IgD-negative memory B cell (primary cell): Measurements from ENCODE around the gene KRTAP5-2. TPM values are rescaled to one million over a fixed set of nuclear protein-coding genes. Genes with fewer than 3 reads are reported as not detected.
"Not testable (repeated sequence)": the region's sequence is repeated elsewhere in the genome, so short reads cannot be mapped to it uniquely, and the experiment has no call there.

Experiments used
- H3K27ac Mint-ChIP-seq, 3 donors: one replicate each; pipeline ENCODE4 v1.8.0; 2020 to 2022; ENCODE audit warnings: mild to moderate bottlenecking in 3 of 3, mixed read lengths in 3 of 3, moderate library complexity in 1 of 3
- H3K27me3 Mint-ChIP-seq: one replicate; pipeline ENCODE4 v1.8.0; 2021; ENCODE audit warnings: mixed read lengths
- H3K36me3 Mint-ChIP-seq: one replicate; pipeline ENCODE4 v1.8.0; 2020; ENCODE audit warnings: mild to moderate bottlenecking, mixed read lengths
- H3K4me1 Mint-ChIP-seq, 3 donors: one replicate each; pipeline ENCODE4 v1.8.0; 2020 to 2022; ENCODE audit warnings: mixed read lengths in 3 of 3, mild to moderate bottlenecking in 1 of 3
- H3K4me3 Mint-ChIP-seq, 4 donors: one replicate each; pipeline ENCODE4 v1.8.0; 2020 to 2022; ENCODE audit warnings: mild to moderate bottlenecking in 4 of 4, mixed read lengths in 4 of 4, moderate library complexity in 3 of 4
- H3K9me3 Mint-ChIP-seq, 3 donors: one replicate each; pipeline ENCODE4 v1.8.0; 2020 to 2021; ENCODE audit warnings: mixed read lengths in 3 of 3, mild to moderate bottlenecking in 1 of 3
- polyA plus RNA-seq: library from polyadenylated mRNA; unstranded; fragments of 300-500 nt; fragmentation: Illumina TruSeq; gene quantifications from one replicate; pipeline ENCODE4 v1.2.3, GENCODE V29; 2021

Gene KRTAP5-2
- polyA plus RNA-seq, 1 donor from 2014 or later = not detected

DNA sequence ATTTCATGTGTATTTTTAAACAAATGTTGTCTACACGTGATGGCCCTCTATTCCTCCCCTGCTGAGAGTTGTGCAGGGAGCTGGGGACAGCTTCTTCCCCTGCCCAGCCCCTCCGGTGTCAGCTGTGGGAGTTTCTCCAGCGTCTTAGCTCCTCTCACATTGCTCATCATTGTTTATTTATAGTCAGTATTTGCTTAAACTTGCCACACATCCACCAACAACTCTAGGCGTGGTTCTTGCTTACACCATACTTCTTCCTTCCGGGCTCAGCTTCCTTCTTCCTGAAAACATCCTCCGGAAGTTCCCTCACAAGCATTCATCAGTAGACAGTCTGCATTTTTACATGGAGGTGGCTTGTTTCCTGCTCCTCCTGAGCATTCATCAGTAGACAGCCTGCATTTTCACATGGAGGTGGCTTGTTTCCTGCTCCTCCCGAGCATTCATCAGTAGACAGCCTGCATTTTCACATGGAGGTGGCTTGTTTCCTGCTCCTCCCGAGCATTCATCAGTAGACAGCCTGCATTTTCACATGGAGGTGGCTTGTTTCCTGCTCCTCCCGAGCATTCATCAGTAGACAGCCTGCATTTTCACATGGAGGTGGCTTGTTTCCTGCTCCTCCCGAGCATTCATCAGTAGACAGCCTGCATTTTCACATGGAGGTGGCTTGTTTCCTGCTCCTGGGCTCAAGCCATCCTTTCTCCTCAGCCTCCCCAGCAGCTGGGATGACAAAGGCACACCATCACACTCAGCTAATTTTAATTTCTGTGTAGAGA is 8.7 kb downstream of the KRTAP5-2 start:
- peak overlapping the region; percentile 62 to 91 (median 82) for H3K4me3 Mint-ChIP-seq
- not testable (repeated sequence) for H3K36me3 Mint-ChIP-seq, H3K27me3 Mint-ChIP-seq, H3K9me3 Mint-ChIP-seq
- H3K27ac Mint-ChIP-seq = peak overlapping the region; percentile 77 to 97 (median 79)
- H3K4me1 Mint-ChIP-seq = peaks cover 11 to 30% (median 30%) of the 10 kb centered on the region in 3 donors

DNA sequence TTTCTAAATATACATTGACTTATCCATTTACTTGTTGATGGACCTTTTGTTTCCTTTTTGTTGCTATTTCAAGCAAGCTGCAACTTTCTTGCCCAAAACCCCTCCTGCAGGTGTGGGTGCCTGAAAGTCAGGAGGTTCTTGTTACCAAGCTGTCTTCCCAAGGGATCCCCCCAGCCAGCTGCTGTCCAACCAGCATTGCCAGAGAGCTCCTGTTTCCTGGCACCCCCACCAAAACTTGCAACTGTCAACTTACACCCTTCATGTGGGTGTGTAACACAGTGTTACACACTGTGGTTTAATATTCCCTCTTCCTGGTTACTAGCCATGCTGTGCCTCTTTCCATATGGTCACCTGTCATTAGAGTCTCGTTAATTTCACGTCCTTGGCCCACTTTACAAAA is 11.4 kb downstream of the KRTAP5-2 start:
- H3K27me3 Mint-ChIP-seq = peaks cover 17% of the 10 kb centered on the region
- peaks cover 0 to 5% (median 0%) of the 10 kb centered on the region in 3 donors for H3K9me3 Mint-ChIP-seq
- H3K4me1 Mint-ChIP-seq = peaks cover 11 to 33% (median 32%) of the 10 kb centered on the region in 3 donors
- H3K27ac Mint-ChIP-seq = peak overlapping the region in 2 of 3 donors; percentile 53 to 65
- peak overlapping the region in 2 of 4 donors; percentile 55 to 72 for H3K4me3 Mint-ChIP-seq
- no peaks in the 10 kb centered on the region for H3K36me3 Mint-ChIP-seq

DNA sequence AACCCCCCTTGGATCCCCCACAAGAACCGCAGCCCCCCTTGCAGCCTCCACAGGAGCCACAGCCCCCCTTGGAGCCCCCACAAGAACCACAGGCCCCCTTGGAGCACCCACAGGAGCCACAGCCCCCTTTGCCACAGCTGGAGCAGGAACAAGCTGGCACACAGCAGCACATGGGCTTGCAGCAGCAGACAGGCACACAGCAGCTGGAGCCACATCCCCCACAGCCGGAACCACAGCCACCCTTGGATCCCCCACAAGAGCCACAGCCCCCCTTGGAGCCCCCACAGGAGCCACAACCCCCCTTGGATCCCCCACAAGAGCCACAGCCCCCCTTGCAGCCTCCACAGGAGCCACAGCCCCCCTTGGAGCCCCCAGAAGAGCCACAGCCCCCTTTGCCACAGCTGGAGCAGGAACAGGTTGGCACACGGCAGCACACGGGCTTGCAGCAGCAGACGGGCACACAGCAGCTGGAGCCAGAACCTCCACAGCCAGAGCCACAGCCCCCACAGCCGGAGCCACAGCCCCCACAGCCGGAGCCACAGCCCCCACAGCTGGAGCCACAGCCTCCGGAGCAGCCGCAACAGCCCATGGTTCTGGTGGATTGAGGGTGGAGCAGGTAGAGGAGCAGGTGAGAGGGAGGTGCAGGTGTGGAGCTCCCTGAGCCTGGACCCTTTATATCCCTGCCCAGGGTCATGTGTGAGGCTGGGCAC is 13.3 kb downstream of the KRTAP5-2 start, which contains the start of gene KRTAP5-1:
Gene KRTAP5-1 (minus strand): TSS at position 623 of the 710 bp plus-strand sequence. CDS start 34 bp downstream, at position 589.
- H3K4me1 Mint-ChIP-seq = peaks cover 11 to 32% (median 32%) of the 10 kb centered on the region in 3 donors
- not testable (repeated sequence) for H3K36me3 Mint-ChIP-seq, H3K9me3 Mint-ChIP-seq
- peak within 1 kb of the TSS in 2 of 3 donors; percentile 39 to 44 for H3K27ac Mint-ChIP-seq
- peaks cover 14% of the 10 kb centered on the region for H3K27me3 Mint-ChIP-seq
- peak within 1 kb of the TSS in 2 of 4 donors; percentile 32 to 80 for H3K4me3 Mint-ChIP-seq

DNA sequence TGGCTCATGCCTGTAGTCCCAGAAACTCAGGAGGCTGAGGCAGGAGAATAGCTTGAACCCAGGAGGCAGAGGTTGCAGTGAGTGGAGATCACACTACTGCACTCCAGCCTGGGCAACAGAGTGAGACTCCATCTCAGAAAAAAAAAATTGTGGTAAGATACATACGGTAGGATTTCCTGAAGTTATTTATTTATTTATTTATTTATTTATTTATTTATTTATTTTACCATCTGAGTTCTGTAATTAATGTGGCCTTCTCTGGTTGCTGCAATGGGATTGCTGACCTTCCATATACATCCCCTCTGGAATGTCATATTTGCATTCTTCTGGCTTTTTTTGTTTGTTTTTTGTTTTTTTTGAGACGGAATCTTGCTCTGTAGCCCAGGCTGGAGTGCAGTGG is 15.2 kb downstream of the KRTAP5-2 start:
- not testable (repeated sequence) for H3K27me3 Mint-ChIP-seq, H3K4me3 Mint-ChIP-seq, H3K36me3 Mint-ChIP-seq, H3K27ac Mint-ChIP-seq, H3K9me3 Mint-ChIP-seq
- H3K4me1 Mint-ChIP-seq = peaks cover 4 to 23% (median 19%) of the 10 kb centered on the region in 3 donors

DNA sequence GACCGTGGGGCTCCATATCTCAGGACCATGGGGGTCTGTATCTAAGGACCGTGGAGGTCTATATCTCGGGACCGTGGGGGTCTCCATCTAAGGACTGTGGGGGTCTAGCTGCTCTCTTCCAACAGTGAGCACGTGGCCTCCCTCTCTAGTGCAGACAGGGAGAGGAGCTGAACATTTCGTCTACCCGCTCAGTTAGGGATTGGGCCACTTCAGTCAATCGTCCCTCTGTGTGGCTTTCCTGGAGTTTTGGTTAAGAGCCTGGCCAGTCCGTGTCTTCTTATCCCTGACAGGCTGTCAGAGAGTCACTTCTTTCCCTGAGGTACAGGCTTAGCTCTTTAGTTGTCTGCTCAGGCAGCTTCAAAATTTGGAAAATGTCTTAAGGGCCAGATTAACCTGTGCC is 16.1 kb downstream of the KRTAP5-2 start:
- Mint-ChIP-seq H3K27me3 (peaks cover 9% of the 10 kb centered on the region), H3K4me3 (no peak overlapping the region), H3K36me3 (peaks cover 9% of the 10 kb centered on the region), H3K4me1 (peaks cover 4 to 20% (median 17%) of the 10 kb centered on the region in 3 donors), H3K27ac (no peak overlapping the region), H3K9me3 (peaks cover 4 to 6% (median 5%) of the 10 kb centered on the region in 3 donors)

DNA sequence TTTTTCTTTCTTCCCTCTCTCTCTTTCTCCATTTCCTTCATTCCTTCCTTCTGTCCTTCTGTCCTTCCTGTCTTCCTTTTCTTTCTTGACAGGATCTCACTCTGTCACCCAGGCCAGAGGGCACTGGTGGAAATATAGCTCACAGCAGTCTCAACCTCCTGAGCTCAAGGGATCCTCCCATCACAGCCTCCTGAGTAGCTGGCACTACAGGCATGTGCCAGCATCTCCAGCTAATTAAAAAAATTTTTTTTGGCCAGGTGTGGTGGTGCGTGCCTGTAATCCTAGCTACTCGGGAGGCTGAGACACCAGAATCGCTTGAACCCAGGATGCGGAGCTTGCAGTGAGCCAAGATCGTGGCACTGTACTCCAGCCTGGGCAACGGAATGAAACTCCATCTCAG is 21.3 kb downstream of the KRTAP5-2 start:
- H3K36me3 Mint-ChIP-seq = peaks cover 9% of the 10 kb centered on the region

DNA sequence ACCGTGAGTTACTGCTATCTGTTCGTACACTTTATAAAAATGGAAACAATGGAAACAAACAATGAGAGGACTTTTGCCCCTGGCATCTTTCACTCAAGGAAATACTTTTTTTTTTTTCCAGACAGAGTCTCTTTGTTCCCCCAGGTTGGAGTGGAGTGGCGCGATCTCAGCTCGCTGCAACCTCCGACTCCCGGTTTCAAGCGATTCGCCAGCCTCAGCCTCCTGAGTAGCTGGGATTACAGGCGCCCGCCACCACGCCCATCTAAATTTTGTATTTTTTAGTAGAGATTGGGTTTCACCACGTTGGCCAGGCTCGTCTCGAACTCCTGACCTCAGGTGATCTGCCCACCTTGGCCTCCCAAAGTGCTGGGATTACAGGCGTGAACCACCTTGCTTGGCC is 22.3 kb downstream of the KRTAP5-2 start:
- H3K9me3 Mint-ChIP-seq, H3K27me3 Mint-ChIP-seq, H3K4me1 Mint-ChIP-seq, H3K36me3 Mint-ChIP-seq: not testable (repeated sequence)
- H3K4me3 Mint-ChIP-seq = peak overlapping the region in 3 of 4 donors; percentile 67 to 99 (median 82)
- peak overlapping the region in 1 of 3 donors; percentile 88 for H3K27ac Mint-ChIP-seq

More for the DNA sequence above, 21.3 kb downstream of the KRTAP5-2 start:
- H3K4me3 Mint-ChIP-seq = peak overlapping the region in 2 of 4 donors; percentile 7 to 17
- H3K9me3 Mint-ChIP-seq = peaks cover 4 to 5% (median 4%) of the 10 kb centered on the region in 3 donors
- peaks cover 2% of the 10 kb centered on the region for H3K27me3 Mint-ChIP-seq
- H3K4me1 Mint-ChIP-seq = peaks cover 0 to 4% (median 2%) of the 10 kb centered on the region in 3 donors
- no peak overlapping the region for H3K27ac Mint-ChIP-seq

DNA sequence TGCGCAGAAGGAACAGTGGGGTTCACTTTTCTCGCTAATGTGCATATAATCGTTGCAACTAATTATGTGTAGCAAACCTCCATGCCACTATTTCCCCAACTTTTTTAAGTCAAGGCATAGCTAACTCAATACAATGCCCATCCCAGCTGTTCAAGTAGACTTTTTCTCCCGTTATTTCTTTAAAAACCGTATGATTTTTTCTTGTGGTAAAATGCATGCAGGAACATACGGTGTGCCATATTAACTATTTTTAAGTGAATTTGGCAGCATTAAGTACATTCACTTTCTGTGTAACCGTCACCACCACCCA is 23.2 kb downstream of the KRTAP5-2 start:
- peaks cover 4 to 5% (median 4%) of the 10 kb centered on the region in 3 donors for H3K9me3 Mint-ChIP-seq
- H3K4me3 Mint-ChIP-seq = peak overlapping the region; percentile 52 to 99 (median 64)
- peaks cover 5% of the 10 kb centered on the region for H3K27me3 Mint-ChIP-seq
- peak overlapping the region in 1 of 3 donors; percentile 88 for H3K27ac Mint-ChIP-seq
- peaks cover 9% of the 10 kb centered on the region for H3K36me3 Mint-ChIP-seq
- peaks cover 0 to 2% (median 1%) of the 10 kb centered on the region in 3 donors for H3K4me1 Mint-ChIP-seq

DNA sequence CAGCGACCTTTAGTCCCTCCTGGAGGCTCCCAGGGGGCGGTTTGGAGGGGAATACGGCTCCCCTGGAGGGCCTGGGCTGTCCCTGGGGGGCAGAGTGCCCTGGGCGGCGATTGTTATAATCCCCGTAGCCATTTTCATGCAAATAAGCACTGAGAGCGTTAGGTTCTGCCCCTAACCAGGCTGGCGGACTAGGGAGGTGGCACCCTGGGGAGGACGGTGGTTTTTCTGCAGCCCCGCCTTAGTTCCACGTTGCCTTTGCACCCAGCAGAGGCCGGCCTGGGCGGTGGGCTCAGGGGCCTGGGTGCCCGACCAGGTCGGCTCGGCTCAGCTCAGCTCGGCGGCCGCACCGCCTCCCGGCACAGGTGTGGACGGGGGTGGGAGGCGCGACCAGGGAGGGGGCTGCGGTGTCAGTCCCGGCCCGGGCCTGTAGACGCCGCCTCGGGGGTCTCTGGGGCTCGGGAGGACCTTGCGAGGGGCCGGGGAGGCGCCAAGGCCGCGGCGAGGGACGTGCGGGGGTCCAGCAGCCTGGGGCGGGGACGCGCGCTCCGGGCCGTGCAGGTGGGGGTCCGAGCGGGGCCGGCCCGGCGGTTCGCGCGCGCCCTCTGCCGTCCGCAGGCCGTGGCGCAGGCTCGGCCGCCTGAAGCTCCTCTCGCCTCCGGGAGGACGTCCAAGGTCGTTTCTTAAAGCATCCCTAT is 23.7 kb downstream of the KRTAP5-2 start:
- H3K27ac Mint-ChIP-seq = peak overlapping the region; percentile 92 to 100 (median 97)
- peaks cover 5% of the 10 kb centered on the region for H3K27me3 Mint-ChIP-seq
- H3K4me1 Mint-ChIP-seq = peaks cover 0 to 5% (median 1%) of the 10 kb centered on the region in 3 donors
- peaks cover 4 to 5% (median 4%) of the 10 kb centered on the region in 3 donors for H3K9me3 Mint-ChIP-seq
- peaks cover 9% of the 10 kb centered on the region for H3K36me3 Mint-ChIP-seq
- H3K4me3 Mint-ChIP-seq = peak overlapping the region; percentile 85 to 99 (median 95)

DNA sequence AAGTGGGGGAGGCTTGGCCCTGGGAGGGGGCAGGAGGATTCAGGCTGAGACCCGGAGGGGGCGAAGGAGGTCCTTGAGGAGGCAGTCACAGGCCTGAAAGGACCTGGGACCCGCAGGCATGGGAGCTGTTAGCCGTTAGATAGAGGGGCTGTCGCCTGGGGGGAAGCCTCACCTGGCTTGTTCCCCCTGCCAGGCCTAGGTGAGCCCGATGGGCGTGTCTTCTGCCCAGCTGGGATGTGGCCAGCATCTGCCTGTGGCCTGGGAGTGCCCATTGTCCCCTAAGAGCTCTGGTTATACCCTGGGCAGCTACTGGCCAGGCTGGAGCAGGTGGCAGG is 24.2 kb downstream of the KRTAP5-2 start:
- Mint-ChIP-seq H3K36me3 (peaks cover 5% of the 10 kb centered on the region), H3K9me3 (peaks cover 4 to 5% (median 4%) of the 10 kb centered on the region in 3 donors), H3K4me3 (peak overlapping the region; percentile 85 to 99 (median 95)), H3K27me3 (peaks cover 10% of the 10 kb centered on the region), H3K27ac (peak overlapping the region; percentile 92 to 100 (median 97)), H3K4me1 (peaks cover 0 to 8% (median 1%) of the 10 kb centered on the region in 3 donors)

DNA sequence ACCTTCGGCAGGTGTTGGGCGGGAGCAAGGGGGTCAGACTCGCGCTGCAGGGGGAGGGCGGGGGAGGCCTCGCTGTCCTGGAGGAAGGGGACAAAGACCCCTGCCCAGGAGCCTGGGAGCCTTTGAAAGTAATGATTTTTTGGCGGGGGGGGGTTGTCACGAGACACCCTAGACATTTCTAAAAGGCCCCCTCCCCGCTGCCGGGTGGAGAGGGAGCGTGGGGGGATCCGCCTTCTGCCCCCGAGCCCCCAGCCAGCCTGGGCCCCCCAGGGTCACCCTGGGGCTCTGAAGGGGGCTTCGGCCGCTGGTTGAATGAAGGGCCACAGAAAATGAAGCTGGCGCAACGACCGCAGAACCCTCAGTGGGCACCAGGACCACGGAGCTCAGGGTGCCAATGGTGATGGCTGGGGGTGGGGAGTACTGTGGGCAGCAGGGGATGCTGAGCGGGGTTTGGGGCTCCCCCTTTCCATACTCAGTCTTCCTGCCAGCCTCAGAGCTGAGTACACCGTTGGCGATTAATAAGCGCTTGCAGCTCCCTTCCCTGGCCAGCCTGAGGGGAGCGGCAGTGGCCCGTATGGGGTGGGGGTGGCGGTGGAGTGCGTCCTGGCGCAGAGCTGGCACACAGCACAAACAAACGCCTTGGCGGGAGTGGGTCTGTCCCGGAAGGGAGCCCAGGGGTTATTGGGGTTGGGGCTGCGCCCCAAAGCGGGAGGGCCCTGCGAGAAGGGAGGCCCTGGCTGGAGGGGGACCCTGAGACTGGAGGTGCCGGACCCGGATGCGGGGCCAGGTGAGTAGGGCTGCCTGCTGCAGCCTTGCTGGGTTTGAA is 24.8 kb downstream of the KRTAP5-2 start:
- peaks cover 0 to 8% (median 1%) of the 10 kb centered on the region in 3 donors for H3K4me1 Mint-ChIP-seq
- peaks cover 2% of the 10 kb centered on the region for H3K36me3 Mint-ChIP-seq
- peaks cover 10% of the 10 kb centered on the region for H3K27me3 Mint-ChIP-seq
- peak overlapping the region; percentile 85 to 99 (median 95) for H3K4me3 Mint-ChIP-seq
- H3K27ac Mint-ChIP-seq = peak overlapping the region; percentile 92 to 100 (median 97)
- peaks cover 2 to 3% (median 2%) of the 10 kb centered on the region in 3 donors for H3K9me3 Mint-ChIP-seq

DNA sequence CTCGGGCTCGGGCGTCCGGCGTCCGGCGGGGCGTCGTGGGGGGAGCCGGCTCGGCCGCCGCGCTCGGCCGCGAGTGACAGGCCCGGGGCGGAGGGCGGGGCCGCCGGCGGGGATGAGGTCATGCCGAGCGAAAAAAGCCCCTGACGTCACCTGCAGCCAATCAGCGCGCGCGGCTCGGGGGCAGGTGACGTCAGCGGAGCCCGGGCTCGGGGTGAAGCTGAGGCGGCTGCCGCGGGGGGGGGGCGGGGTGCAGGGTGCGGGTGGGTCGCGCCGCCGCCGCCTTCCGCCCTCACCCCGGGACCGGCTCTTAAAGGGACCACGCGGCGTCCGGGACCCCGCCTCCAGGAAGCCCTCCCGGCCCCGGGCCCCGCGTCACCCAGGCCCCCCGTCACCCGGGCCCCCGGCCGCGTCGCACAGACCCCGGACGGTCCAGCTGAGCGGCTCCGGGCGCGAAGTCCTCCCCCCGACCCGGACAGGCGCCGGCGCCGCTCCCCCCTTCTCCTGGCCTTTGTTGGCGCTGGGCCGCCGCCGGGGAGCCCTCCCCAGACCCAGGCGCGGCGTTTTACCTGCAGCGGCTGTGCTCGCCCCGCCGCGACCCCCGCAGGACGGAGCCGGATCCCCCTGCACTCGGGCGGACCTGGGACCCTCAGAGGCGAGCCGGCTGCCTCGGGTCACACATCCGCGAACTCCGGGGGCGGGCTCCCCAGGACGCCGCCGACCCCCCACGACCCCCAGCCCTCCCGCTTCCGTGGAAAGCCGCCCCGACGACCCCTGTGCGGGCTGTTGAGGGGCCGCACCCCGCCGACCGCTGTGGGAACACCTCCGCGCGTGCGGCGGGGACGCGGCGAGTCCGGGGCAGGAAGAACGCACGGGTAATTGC is 25.7 kb downstream of the KRTAP5-2 start, which contains the start of gene DUSP8:
Gene DUSP8 (minus strand): TSS at position 75 of the 880 bp plus-strand sequence. CDS start 6,445 bp downstream, outside the sequence.
- H3K27ac Mint-ChIP-seq = peak within 1 kb of the TSS; percentile 92 to 100 (median 97)
- no peaks in the 10 kb centered on the region for H3K9me3 Mint-ChIP-seq
- peaks cover 10% of the 10 kb centered on the region for H3K27me3 Mint-ChIP-seq
- no peaks in the 10 kb centered on the region for H3K36me3 Mint-ChIP-seq
- H3K4me3 Mint-ChIP-seq = peak within 1 kb of the TSS; percentile 85 to 99 (median 95)
- peaks cover 0 to 8% (median 2%) of the 10 kb centered on the region in 3 donors for H3K4me1 Mint-ChIP-seq

DNA sequence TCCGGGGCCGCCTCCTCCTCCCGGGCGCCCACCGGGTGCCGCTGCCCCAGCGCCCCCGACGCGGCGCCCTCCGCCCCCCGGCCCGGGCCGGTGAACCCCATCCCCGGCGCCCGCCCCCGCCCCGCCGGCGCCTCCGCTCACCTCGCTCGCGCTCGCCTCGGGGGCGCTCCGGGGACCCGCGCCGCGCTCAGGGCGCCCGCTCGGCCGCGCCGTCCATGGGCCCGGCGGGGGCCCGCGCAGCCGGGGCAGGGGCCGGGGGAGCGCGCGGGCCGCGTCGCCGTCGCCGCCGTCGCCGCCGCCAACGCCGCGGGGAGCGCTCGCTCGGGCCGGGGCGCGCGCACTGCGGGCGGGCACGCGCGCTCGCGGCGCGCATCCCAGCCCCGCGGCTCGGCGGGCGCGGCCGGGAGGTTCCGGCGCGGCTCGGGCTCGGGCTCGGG is 26.3 kb downstream of the KRTAP5-2 start:
- no peaks in the 10 kb centered on the region for H3K9me3 Mint-ChIP-seq
- H3K27ac Mint-ChIP-seq = no peak overlapping the region
- H3K4me3 Mint-ChIP-seq = no peak overlapping the region
- H3K27me3 Mint-ChIP-seq = peaks cover 10% of the 10 kb centered on the region
- peaks cover 0 to 8% (median 3%) of the 10 kb centered on the region in 3 donors for H3K4me1 Mint-ChIP-seq
- H3K36me3 Mint-ChIP-seq = no peaks in the 10 kb centered on the region
